Stomach (tissue), 4 donors: ENCODE results near the gene TMEM72.

Experiments used
- CTCF ChIP-seq, 7 experiments: fragments of 450-650 bp in 4 of 7; fragments of 200-600 bp in 3 of 7; sonication (generic) in 3 of 7; IDR thresholded peaks; one replicate each; pipeline ENCODE4 v1.5.1; 2016 to 2019; ENCODE audit warnings: antibody characterized with exemption in 7 of 7, control low read depth in 2 of 7, mild to moderate bottlenecking in 1 of 7
- POLR2AphosphoS5 ChIP-seq, 3 donors: sonication (generic); formaldehyde crosslinking; IDR thresholded peaks; one replicate each; pipeline ENCODE4 v1.6.1; 2016; ENCODE audit warnings: antibody characterized with exemption in 3 of 3

GRCh38 chr10:44979281-44980191 lies 68.4 kb downstream of the TMEM72 start:
- TF ChIP-seq CTCF (IDR thresholded peaks at IDR 0.05) (no peak), POLR2AphosphoS5 (IDR thresholded peaks at IDR 0.05) (no peak)
